A172 (cell line): Measurements from ENCODE around the gene IKBIP. TPM values are rescaled to one million over a fixed set of nuclear protein-coding genes. Genes with fewer than 3 reads are reported as not detected.
"Not testable (repeated sequence)": the region's sequence is repeated elsewhere in the genome, so short reads cannot be mapped to it uniquely, and the experiment has no call there.

Experiments
- DNase-seq: peaks from one replicate; pipeline ENCODE4 v3.0.0-alpha.2; 2015; ENCODE audit warnings: low spot score
- total RNA-seq: library from RNA; depleted of rRNA; stranded (reverse); fragments of >200 nt; shearing (Covaris generic); gene quantifications from 2 replicates; pipeline ENCODE4 v1.2.3, GENCODE V29; 2014; rRNA removed

The IKBIP gene, protein sequence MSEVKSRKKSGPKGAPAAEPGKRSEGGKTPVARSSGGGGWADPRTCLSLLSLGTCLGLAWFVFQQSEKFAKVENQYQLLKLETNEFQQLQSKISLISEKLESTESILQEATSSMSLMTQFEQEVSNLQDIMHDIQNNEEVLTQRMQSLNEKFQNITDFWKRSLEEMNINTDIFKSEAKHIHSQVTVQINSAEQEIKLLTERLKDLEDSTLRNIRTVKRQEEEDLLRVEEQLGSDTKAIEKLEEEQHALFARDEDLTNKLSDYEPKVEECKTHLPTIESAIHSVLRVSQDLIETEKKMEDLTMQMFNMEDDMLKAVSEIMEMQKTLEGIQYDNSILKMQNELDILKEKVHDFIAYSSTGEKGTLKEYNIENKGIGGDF
- 86.7 and 120 TPM in 2 replicates for total RNA-seq

DNA sequence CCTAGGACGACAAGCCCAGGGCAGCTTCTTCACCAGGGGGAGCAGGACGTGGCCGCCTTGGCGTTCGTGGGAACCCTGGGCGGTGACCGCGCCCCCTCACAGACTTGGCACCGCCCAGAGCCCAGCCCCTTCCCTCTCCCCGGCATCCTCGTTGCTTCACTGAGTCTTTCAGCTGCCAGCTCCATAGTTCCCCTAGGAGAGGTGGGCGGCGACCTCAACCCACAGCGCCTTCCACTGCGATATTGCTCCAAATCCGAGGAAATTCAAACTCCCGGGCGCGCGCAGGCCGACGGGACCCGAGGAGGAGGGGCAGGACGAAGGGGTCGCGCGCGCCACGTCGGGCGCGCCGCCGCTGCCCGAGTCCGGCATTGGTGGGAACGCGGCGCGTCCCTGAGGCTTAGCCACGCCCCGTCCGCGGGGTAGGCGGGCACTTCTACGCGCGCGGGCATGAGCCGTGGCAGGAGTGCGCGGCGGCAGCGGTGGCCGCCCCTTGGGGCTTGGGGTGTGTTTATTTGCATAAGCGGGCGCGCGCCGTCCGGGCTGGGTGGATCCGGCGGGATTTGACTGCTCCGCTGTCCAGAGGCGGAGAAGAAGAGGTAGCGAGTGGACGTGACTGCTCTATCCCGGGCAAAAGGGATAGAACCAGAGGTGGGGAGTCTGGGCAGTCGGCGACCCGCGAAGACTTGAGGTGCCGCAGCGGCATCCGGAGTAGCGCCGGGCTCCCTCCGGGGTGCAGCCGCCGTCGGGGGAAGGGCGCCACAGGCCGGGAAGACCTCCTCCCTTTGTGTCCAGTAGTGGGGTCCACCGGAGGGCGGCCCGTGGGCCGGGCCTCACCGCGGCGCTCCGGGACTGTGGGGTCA lies at the start of gene IKBIP, which contains the start of gene APAF1:
TSS of gene IKBIP (minus strand) at position 77 of the 860 bp plus-strand sequence. CDS start 87 bp downstream, outside the sequence.
TSS of gene APAF1 (plus strand) at position 579 of the 860 bp plus-strand sequence. CDS start 3,070 bp downstream, outside the sequence.
- DNase-seq: peak; percentile 88

DNA sequence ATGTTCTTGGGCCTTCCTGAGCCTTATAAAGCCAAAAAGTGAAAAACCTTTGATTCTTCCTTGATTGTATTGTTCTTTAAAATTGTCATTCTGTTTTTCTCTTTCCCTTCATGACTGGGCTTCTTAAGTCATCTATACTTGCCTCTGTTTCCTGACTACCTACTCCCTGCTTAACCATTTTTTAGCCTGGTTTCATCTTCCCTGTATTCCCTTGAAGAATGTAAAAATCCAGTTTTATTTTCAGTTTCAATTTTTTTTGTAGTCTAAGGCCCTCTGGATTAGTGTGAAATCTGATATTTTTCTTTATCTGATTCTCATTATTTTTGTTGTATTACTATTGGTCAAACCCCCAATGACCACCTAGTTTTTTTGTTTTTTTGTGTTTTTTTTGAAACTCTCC lies 46.8 kb upstream of the IKBIP start:
- no peak for DNase-seq

DNA sequence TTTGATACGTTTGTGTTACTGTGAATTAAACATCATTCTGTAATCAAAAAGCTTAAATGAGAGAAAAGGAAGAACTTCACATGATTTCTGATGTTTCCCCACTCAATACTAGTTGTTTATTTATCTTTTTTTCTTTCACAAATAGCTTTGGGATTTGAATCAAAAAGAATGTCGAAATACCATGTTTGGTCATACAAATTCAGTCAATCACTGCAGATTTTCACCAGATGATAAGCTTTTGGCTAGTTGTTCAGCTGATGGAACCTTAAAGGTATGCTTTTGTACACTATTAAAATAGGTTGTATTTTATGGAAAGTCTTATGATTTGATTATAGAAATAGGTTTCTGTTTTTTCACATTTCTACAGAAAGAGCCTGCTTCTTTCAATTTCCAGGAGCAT lies 42.0 kb upstream of the IKBIP start:
- DNase-seq: no peak

DNA sequence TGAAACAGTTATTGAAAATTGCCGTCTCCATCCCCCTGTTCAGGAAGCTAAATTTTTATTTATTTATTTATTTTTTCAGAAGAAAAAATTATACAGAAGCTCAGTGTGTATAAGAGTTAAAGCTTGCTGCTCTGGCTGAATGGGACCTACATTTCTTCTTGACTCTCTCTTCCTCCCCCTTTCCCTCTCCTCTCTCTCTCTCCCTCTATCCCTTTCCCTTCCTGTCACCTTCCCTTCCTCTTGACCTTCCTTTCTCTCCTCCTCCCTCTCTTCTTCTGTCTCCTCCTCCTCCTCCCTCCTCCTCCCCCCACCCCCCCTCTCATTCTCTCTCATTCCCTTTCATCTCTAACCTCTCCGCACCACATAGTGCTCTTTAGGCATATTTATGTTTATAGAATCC lies 39.6 kb upstream of the IKBIP start:
- DNase-seq: no peak

DNA sequence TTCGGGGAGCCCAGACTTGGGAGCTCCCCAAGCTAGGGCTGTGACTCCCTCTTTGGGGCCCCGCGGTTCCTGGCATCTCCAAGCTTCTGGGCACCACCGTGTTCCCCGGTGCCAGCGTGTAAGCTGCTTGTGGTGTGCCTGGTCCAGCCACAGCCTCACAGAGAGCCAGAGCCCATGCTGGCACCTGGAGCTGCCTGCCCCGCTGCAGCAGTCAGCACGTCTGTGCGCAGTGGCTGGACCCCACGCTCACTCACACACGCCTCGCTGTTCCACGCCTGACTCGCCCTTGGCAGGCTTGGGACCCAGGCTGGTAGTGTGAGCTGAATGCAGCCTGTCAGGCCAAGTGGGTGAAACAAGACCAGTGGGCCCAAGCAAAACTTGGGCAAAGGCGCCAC lies 35.0 kb upstream of the IKBIP start:
- no peak for DNase-seq

DNA sequence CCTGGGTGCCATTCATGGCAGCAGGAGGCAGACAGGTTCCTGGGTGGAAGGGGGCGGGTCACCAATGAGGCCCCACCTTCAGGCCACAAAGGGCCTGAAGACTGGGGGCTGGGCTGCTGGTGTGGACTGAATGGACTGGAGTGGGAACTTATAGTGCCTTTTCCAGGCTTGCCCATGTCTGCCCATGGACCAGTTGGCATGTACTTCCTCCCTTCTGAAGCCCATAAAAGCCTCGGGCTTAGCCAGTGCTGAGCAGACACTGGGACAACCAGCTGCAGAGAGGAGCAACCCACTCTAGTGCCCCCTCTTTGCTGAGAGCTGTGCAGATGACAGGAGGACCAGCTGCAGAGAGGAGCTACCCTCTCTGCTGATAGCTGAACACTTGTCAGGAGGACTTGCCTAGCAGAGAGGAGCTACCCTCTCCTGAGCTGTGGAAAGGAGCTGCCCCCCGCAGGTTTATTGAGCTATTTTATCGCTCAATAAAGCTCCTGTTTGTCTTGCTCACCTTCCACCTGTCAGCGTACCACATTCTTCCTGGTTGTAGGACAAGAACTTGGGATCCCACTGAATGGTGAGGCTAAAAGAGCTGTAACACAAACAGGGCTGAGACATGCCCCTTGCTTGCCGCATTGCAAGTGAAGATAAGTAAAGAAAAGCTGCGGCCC lies 34.5 kb upstream of the IKBIP start:
- DNase-seq: no peak

DNA sequence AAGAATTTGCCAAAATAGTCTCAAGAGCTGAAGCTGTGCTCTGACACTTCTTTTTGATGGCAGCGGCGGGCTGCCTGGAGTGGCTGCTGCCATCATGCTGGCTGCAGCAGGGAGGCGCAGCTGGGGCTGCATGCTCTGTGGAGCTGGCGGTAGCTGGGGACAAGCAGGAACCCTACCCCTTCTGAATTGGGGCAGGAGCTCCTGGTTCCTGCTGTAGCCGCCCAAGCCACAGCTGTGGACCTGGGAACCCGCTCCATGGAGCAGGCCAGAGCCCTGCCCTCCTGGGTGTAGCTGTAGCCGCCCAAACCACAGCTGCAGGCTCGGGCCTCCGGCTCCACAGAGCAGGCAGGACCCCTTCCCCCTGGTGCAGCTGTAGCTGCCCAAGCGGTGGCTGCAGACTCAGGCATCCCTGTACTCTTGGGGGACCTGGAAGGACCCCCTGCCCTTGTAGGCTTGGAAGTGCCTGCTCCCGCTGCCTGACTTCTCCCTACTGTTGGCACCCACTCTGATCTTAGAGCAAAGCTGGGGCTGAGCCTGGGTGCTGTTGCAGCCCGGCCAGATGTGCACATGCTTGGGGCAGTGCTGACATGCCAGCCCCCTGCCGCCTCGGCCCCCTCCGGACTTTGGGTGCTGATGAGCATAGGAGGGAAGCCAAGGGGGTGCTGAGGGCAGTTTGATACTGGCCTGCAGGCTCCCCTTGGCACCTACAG lies 33.8 kb upstream of the IKBIP start:
- no peak for DNase-seq

DNA sequence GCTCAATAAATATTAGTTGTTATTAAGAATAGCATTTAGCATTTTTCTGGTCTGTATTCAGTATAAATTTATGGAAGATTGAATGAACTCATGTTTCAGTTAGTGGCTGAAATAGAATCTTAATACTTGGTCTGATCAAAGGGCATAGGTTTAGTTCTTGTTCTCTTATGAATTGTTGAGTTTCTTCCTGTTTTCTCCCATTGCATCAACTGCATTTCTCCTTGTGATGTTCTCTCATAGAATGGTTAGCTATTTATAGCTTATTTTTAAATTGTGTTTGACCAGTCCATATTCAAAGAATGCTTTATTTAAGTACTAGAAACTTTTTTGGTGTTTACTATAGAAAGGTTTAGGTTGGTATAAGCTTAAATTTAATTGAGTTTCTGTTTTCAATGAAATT lies 30.3 kb upstream of the IKBIP start:
- DNase-seq: no peak

DNA sequence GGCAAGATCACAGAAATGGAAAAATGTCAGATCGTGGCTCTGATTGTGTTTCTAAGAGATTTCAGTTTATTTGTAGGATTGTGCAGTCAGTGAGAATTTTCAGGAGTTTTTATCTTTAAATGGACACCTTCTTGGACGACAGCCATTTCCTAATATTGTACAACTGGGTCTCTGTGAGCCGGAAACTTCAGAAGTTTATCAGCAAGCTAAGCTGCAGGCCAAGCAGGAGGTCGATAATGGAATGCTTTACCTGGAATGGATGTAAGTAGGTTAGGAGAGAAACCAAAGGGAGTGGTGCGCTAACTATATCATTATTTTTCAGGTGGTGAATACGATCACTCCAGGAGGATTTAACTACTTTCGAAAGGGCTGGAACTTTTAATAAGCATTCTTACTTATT lies 26.9 kb upstream of the IKBIP start:
- no peak for DNase-seq

DNA sequence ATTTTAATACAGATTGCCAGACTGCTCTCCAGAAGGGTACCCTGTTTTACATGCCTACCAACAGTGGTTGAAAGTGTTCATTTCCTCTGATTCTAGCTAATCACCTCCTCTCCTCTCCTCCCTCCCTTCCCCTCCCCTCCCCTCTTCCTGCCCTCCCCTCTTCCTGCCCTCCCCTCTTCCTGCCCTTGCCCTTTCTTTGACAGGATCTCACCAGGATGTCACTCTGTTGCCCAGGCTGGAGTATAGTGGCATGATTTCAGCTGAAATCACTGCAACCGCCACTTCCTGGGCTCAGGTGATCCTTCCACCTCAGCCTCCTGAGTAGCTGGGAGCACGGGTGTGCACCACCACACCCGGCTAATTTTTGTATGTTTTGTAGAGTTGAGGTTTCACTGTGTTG lies 25.2 kb upstream of the IKBIP start:
- no peak for DNase-seq

DNA sequence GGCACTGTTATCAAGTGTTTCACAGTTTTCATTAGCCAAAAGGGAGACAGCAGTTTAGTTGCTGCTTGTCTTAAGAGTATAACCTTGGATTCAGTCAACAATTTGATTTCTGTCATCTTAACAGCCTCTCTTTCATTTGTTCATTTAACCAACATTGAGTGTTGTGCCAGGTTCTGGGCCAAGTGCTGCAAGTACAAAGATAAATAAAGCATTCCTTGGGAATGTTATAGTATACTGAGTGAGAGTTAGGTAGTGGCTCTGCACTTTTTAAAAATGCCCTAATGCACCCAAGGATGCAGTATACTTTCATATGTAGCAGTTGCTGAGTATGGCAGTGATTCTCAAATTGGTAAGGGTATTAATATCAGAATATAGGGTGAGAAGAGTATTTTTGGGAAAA lies 15.9 kb upstream of the IKBIP start:
- no peak for DNase-seq

DNA sequence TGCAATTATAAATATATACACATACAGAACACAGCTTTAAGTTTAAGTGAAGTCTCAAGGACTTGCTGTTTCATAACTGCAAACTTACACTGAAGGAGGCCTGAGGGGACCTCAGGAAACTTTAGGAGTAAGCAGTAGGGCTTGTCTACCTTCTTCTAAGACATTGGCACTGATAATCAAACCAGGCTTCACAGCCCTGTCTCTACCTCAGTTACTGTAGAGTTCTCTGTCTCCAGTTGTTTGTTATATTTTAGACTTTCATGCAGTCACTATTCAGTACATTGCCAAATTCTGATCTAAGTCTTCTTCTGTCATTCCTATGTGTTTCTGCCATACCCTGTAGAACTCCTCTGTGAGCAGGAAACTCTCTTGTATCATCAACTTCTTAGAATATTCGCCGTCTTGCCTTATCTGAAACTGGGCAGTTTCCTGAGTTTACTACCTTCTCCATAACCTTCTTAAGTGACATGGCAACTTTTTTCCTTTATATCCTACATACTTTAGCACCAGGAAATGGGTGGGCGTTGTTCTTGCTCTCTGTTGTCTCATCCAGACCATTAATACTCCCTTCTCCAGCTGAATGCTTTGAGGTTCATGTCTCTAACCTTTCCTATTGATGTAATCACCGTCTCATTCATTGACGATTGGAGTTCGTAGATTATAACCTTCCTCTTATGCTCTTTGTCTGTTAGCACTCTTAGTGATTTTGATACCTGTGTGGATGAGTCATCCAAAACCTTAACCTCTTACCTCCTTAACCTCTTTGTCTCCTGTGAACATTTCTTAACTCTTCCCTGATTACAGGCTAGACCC lies 11.9 kb upstream of the IKBIP start:
- DNase-seq: no peak

DNA sequence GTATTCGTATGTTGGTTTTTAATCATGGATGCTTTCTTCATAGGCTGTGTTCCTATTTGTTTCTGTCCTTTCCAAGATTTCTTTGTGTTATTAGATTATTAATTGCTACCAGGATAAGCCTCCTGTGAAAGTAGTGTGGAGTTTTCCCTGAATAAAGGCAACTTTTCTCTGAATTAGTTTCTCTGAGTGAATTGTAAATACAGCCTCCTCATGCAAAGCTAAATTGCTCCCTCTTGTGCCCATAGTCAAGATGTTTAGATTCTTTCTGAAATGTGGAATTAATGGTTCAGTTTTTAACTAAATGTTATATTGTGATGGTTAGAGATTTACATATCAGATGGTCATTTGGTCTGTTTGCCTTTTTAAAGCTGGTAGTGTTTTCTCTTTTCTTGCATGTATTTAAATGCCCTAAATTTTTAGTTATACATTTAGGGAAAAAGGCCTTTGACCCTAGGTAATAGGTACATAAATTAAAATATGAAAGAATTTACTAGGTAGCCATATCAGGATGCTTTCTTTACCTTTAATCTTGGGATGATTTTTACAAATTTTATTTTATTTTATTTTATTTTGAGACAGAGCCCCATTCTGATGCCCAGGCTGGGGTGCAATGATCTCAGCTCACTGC lies 9.4 kb upstream of the IKBIP start:
- peak; percentile 31 for DNase-seq

DNA sequence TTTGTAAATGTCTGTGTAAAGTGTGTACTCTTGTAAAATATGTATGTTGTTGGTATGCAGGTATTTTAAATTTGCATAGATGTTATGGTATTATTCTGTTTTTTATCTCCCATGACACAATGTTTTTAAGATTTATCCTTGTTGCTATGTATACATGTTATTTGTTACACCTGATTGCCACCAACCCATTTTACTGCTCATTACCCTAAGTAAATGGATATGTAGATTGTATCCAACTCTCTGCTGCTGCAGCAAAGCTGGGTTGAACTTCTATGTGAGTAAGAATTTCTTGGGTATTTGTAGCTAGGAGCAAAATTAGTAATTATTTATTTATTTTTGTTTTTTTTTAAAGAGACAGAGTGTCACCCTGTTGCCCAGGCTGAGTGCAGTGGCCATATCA lies 6.7 kb upstream of the IKBIP start:
- DNase-seq: no peak

DNA sequence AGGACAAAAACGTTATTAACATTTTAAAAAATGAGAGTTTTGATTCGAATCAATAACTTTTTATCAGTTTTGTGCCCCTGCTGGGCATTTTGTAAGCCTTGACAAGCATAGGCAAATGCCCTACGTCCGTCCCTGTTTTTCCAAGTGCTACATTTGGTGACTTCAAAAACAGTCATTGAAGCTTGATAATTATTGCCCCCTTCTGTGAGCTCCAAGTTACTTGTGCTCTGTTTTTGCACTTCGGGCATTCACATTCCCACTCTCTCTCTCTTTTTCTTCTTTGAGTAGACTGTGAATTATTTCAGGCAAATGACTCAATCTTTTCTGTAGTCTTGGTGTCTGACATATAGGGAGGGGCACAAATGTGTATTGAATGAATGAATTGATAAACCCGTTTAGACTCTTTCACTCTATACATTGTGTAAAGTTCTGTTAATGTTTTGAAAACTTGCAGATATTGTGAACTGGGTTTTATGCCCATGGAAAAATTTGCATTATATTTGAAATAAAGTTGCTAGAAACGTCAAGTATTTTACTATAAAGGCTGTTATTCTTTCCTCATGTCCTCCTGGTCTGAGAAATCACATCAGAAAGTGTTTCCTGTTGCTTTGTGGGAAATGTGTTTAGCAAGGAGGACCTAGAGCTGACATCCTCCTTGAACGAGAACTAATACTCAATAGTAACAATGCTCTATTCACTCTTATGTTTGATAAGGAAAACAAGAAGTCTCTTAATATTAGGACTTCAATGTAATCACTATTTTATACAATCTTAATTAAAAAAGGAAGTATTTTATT lies 1.9 kb upstream of the IKBIP start:
- DNase-seq: peak; percentile 11

DNA sequence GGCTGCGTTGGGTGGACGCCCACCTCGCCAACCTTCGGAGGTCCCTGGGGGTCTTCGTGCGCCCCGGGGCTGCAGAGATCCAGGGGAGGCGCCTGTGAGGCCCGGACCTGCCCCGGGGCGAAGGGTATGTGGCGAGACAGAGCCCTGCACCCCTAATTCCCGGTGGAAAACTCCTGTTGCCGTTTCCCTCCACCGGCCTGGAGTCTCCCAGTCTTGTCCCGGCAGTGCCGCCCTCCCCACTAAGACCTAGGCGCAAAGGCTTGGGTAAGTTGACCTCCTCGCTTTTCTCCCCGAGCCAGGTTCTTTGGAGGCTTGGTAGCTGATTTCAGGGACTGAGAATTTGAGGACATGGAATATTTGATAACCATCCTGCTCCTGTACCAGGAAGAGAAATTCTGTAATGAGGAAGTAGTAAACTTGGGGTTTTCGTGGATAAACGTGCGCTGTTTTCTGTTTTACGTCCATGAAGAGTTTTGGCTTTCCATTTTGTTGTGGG lies 1.0 kb upstream of the IKBIP start:
- DNase-seq: peak; percentile 6

DNA sequence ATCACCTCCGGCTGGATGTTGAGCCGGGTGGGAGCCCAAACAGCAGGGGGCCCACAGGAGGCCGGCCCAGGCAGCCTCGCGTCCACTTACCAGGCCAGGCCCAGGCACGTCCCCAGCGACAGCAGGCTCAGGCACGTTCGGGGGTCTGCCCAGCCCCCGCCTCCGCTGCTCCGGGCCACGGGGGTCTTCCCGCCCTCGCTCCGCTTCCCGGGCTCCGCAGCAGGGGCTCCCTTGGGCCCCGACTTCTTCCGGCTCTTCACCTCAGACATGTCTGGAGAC lies 216 bp downstream of the IKBIP start:
- peak; percentile 47 for DNase-seq

DNA sequence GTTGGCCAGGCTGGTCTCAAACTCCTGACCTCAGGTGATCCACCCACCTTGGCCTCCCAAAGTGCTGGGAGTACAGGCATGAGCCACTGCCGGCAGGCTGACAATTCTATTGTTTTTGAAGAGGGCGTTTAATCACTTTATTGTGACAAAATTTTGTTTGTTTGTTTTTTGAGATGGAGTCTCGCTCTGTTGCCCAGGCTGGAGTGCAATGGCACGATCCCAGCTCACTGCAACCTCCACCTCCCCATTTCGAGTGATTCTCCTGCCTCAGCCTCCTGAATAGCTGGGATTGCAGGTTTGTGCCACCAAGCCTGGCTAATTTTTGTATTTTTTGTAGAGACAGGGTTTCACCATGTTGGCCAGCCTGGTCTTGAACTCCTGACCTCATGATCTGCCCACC lies 1.8 kb downstream of the IKBIP start:
- DNase-seq: not testable (repeated sequence)

DNA sequence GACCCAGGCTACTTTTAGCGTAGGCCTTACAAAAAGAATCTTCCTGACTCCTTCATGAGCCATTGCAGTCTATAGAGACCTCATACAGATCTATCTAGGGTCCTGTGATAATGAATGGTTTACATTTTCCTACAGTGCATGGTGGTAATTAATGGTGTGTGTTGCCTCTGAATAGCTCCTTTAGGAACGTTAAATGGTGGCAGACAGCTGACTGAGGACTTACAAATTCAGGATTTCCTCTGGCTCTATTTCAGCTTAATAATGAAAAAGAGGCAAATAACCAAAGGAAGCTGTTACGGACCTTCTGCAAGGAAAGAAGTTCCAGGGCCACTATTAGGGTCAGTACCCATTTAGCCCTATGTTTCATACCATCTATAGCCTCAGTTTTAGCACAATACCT lies 5.1 kb downstream of the IKBIP start:
- no peak for DNase-seq

DNA sequence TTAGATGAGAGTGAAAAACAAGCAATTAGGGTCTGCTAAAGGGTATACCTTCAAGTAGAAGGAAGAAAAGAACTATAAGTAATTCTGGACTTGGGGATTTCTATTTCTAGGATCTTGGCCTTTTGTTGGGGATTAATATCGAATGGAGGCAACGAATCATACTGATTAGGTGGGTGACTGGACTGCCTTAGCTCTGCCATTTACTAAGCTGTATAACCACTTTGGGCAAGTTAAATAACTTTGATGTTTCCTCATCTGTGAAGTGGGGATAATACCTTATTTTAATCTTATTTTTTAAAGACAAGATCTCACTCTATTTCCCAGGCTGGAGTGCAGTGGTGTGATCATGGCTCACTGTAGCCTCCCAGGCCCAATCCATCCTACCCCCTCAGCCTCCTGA lies 6.6 kb downstream of the IKBIP start:
- no peak for DNase-seq
